ENCODE results near the gene VIPR1.

VIPR1 gene

GRCh38 chr3:42495393-42495792 lies 7.0 kb upstream of the VIPR1 start:
- no peak for DNase-seq

- no peak for DNase-seq
Measured at GRCh38 chr3:42497009-42497731, 5.3 kb upstream of the VIPR1 start.

DNA sequence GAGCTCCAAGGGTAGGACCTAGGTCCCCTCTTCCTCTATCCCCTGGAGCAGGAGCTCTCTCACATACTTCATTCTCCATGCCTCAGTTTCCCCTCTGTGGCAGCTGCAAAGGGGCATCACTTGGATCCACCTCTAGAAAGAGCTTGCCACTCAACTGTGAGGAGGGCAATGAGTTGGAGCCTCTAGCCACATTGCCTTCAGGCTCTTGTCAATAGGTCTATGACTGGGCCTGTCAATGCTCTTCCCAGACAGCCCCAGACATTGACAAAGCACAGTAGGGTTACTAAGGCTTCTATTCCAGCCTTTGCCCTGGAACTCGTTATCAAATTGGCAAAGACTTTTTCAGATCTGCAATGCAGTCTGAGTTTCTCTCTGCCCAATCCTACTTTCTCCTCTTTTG lies 4.4 kb upstream of the VIPR1 start:
- DNase-seq = no peak

GRCh38 chr3:42498791-42499477 lies 3.5 kb upstream of the VIPR1 start:
- DNase-seq = no peak

GRCh38 chr3:42499478-42499871 lies 3.0 kb upstream of the VIPR1 start:
- no peak for DNase-seq

GRCh38 chr3:42500091-42500490 lies 2.4 kb upstream of the VIPR1 start:
- no peak for DNase-seq

DNA sequence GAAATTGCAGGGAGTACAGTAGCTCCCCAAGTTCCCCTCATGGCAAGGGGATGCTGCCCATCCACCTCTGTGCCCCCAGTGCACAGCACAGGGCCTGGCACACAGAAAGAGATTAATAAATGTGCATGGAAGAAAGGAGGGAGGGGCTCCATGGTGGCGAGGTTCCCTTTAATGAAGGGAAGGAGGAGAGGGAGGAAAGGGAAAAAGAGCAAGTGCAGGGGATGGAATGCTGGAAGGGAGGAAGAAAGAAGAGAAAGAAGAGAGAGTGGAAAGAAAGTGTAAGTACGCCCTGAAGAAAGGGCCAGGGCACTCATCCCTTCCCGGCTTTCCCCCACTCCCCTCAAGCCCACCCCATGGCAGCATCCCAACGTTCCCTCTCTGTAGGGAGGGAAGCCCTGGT lies 1.5 kb upstream of the VIPR1 start:
- DNase-seq = no peak

- DNase-seq = no peak
Measured at GRCh38 chr3:42501321-42501680, 1.1 kb upstream of the VIPR1 start.

DNA sequence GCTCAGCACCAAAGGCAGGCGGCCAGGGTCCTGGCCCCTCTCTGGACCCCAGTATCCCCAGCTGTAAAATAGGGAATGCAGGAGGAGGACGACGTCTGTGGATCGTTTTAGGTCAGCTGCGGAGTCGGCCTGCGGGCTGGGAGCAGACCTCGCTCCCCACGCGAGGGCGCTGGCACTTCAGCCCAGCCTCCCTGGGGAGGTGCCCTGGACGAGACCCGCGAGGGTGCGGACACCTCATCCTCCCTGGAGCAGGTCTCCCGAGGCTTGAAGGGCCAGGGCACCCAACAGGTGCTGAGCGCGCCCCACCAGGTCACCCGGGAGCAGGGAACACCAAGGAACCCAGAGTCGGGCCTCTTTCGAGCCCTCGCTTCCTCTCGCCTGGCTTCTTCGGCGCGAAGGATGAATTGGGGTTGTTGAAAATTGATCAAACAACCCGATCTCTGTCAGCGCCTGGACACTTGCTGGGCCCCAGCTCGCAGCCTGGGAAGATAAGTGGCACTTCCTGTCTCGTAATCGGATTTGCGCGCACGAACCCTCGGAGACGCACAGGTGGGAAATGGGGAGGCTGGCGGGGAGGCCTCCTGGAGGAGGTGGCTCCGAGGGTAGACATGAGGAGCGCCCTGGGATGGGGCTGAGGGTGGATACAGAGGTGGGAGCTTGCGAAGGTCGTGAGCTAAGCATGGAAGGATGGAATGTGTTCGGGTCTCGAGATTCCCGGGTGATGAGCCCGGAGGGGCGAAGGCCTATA lies 588 bp upstream of the VIPR1 start:
- peak; percentile 59 to 62 for DNase-seq

- DNase-seq = no peak
Measured at GRCh38 chr3:42503251-42503924, 945 bp downstream of the VIPR1 start.

GRCh38 chr3:42503957-42504333 lies 1.5 kb downstream of the VIPR1 start:
- DNase-seq = no peak

GRCh38 chr3:42504334-42505127 lies 2.1 kb downstream of the VIPR1 start:
- no peak for DNase-seq

- no peak for DNase-seq
Measured at GRCh38 chr3:42505128-42505848, 2.8 kb downstream of the VIPR1 start.

DNA sequence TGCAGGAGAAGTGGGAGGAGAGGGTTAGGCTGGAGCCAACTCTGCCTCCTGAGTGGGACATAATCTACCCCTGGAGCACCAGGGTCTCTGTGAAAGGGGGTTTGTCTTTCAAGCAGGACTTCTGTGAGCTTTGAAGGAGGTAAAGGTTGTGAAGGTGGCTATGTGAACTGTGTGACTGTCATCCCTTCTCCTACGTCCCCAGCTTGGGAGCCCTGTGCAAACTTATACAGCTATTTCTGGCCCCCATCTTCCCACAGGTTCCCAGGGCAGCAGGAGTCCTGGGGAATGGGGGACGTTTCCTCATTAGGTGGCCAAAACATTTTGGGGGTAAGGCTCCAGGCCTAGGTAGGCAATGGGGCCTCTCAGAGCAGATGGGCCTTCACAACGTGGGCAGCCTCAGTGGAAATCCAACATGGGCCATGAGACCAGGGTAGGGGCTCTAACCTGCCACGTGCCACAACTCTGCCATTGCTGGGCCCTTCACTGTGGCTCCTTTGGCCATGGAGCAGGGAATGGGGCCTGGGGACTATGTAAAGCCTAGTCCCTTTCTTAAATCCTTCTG lies 3.5 kb downstream of the VIPR1 start:
- no peak for DNase-seq

DNA sequence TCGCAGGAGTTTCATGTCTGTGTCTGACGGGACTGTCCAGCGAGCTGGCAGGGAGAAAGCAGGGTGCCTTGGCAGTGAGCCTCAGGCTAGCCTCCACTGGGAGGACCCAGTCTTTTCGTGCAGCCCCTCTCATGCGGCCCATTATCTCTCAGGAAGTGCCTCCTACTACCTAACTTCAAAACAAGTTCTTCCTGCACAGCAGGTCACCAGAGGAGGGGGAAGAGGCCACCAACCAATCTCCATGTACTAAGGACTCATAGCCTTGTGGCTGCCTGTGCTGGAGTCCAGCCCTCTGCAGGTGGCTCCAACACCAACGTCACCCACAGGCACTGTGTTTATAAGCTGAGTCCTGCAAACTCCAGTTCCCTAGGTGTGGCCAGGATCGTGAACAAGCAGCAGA lies 4.8 kb downstream of the VIPR1 start:
- DNase-seq = no peak

DNA sequence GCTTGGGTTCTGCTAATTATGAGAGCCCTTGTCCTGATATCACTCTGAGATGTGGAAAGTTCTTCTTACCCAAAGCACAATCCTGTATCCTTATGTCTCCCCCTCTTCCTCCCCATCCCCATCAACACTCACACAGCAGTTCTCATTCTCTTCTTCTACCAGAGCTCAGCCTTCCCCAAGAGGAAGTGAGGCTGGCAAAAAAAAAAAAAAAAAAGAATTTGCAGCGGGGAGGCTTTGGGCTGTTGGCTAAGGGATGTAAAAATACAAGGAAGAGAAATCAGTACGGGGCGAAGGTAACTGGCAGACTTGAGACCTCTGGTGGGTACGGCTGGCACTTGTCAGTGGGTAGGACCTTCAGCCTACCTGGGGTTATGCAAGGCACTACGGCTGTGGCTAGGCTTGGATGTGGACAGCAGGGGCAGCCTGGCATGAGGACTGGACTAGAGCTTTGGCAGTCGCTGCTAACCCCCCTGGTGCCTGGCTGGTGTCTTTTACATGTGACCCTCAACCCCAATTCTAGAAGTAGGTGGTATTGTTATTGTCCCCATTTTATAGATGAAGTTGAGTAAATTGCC lies 5.4 kb downstream of the VIPR1 start:
- peak; percentile 20 to 29 for DNase-seq

GRCh38 chr3:42508562-42508961 lies 6.1 kb downstream of the VIPR1 start:
- no peak for DNase-seq

DNA sequence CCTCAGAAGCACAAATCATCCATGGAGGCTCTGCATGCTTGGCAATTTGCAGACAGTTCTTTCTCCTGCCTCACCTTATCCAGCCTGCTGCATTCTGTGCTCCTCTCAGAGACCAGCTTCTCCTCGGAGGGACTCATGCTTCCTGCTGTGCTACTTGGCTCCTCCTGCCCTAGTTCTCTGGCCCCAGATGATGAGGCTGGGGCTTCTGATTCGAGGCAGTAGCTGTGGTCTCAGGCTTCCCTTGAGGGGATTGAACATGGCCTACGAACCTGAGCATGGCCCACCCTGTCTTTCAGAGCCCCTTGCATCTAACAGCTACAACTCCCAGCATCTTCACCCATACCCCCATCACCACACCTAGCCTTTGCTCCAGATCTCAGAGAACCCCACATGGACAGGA lies 6.7 kb downstream of the VIPR1 start:
- no peak for DNase-seq

DNA sequence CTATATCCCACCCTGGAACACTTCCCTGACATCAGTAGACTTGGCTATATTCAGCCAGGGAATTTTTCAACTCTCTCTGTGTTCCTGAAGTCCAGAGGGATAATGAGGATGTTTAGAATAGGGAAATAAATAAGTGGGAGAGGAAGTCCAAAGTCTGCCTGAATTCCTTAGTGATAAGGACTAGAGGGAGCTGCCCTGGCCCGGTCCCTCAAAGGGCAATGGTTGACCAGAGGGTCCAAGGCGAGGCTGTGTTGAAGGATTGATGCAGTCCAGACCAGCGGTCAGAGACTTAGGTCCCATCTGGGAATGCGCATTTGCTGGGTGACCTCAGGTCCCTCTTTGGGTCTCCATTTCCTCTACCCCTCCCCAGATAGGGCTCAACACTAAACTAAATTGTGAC lies 7.9 kb downstream of the VIPR1 start:
- DNase-seq = no peak

GRCh38 chr3:42511201-42511600 lies 8.8 kb downstream of the VIPR1 start:
- no peak for DNase-seq

- DNase-seq = peak in 1 of 2 experiments; percentile 19
Measured at GRCh38 chr3:42511736-42512135, 9.3 kb downstream of the VIPR1 start.
